ENCODE results near the gene ZNF346.
A peak's percentile ranks its signal among the peaks of the same experiment; 100 is the strongest.

The ZNF346 gene

GRCh38 chr5:177093803-177094202 lies 71.3 kb downstream of the ZNF346 start:
- no peak for DNase-seq (ENCODE audit: low read depth in 1 of 2, low spot score in 1 of 2)

GRCh38 chr5:177094224-177095087 lies 72.0 kb downstream of the ZNF346 start:
- no peak for DNase-seq (ENCODE audit: low read depth in 1 of 2, low spot score in 1 of 2)

- no peak for DNase-seq (ENCODE audit: low read depth in 1 of 2, low spot score in 1 of 2)
These were observed 72.7 kb downstream of the ZNF346 start for GRCh38 chr5:177095088-177095669.

DNA sequence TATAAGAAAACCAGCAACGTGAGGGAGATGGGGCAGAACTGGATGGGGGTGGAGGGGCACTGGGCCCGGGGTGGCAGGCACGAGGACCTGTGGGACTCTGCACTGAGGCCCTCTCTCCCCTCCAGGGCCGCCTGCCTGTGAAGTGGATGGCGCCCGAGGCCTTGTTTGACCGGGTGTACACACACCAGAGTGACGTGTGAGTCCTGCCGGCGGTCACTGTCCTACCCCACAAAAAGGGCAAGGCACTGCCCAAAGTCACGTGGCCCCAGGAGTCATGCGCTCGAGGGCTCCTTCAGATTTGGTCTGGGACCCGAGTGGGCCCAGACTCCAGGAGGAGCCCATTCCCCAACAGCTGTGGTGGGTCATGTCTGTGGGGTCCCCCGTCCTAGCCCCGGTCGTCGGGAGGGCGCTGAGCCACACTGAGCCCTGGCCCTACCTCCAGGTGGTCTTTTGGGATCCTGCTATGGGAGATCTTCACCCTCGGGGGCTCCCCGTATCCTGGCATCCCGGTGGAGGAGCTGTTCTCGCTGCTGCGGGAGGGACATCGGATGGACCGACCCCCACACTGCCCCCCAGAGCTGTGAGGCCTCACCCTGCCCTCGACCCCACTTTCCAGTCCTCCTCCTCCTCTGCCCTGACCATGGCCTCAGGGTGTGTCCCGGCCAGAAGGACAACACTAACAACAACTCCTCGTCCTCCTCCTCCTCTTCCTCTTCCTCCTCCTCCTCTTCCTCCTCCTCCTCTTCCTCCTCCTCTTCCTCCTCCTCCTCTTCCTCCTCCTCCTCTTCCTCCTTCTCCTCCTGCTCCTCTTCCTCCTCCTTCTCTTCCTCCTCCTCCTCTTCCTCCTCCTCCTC lies 73.9 kb downstream of the ZNF346 start:
- DNase-seq (ENCODE audit: low read depth in 1 of 2, low spot score in 1 of 2), result no peak

- DNase-seq (ENCODE audit: low read depth in 1 of 2, low spot score in 1 of 2), result no peak
These were observed 74.8 kb downstream of the ZNF346 start for GRCh38 chr5:177097016-177097985.

DNA sequence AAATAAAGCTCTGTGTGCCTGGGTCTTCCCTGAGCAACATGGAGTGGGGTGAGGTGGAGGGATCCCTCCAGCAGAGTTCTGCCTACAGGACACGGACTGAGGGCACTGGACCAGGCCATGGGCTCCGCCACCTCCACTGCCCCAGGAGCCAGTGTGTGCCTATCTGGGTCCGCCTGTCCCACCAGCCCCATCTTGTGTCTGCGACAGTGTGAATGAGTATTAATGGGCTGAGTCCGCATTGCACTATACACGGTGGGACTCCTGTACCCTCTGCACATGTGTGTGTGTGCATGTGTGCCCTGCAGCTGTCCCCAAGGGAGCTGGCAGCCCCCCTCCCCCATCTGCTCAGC lies 75.6 kb downstream of the ZNF346 start:
- DNase-seq (ENCODE audit: low read depth in 1 of 2, low spot score in 1 of 2), result no peak

DNA sequence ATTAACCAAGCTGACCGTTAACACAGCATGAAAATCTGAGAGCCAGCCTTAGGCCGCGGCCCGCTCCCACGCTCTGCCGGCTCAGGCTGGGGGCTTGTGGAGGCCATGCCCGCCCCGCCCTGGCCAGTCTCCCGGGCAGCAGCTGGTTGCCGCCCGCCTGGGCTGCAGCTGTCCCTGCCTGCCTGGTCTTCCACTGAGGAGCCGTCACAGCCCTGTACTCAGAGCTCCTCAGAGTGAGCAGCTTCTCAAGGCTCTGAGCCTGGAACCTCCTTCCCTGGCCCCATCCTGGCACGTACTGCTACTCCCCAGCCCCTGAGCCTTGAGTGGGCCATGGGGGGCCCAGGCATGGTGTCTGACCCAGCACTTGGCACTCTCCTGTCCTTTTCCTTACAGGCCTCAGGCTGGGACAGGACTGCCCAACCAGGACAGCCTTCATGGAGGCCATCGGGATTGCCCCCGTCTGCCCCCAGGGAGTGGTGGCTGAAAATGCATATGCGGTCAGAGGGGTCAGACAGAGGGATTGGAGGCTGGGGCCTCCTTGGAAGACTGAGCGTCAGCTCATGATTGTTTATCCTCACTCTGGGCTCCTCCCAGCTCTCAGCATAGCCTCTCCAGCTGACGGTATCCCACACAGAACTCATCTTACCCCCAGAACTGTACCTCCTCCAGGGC lies 76.1 kb downstream of the ZNF346 start:
- no peak for DNase-seq (ENCODE audit: low read depth in 1 of 2, low spot score in 1 of 2)

DNA sequence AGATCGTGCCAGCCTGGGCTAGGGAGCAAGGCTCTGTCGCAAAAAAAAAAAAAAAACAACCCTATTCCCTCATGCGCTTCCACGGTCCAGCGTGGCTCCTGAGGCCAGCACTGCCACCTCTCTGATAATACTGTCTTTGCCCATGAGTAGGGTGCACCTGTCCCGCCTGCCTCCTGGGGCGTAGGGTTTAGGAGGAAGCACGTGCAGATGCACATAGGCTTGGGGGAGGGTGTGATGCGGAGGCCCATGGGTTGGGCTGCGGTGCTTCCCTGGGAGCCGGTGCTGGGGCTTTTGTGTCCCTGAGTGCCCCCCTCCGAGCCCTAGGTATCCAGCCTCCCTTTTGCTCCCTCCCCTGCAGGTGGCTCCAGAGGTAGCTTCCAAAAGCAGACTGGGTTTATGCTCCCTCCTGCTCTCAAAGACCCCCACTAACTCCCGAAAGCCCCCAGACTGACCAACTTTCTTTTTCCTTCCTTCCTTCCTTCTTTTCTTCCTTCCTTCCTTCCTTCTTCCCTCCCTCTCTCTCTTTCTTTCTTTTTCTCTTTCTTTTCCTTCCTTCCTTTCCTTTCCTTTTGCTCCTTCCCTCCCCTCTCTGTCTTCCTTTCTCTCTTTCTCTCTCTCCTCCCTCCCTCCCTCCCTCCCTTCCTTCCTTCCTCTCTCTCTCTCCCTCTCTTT lies 77.1 kb downstream of the ZNF346 start:
- no peak for DNase-seq (ENCODE audit: low read depth in 1 of 2, low spot score in 1 of 2)

DNA sequence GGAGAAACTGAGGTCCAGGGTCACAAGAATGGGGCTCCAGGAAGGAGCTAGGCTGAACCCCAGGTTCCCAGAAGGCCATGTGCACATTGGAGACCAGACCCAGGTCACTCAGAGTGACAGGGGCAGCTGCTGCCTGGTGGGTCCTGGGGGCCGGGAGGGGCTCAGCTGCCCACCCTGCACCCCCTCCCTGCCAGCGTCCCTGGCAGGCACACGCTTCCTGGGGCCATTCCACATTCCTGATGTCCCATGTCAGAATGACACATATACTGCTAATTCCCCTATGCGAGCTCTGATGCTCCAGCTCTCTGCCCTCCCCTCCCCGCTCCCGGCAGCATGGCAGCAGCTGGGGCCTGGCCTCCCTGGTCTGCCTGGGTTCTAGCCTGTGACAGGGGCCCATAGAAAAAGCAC lies 78.2 kb downstream of the ZNF346 start:
- DNase-seq (ENCODE audit: low read depth in 1 of 2, low spot score in 1 of 2), result no peak

- no peak for DNase-seq (ENCODE audit: low read depth in 1 of 2, low spot score in 1 of 2)
These were observed 81.2 kb downstream of the ZNF346 start for GRCh38 chr5:177103523-177104253.

DNA sequence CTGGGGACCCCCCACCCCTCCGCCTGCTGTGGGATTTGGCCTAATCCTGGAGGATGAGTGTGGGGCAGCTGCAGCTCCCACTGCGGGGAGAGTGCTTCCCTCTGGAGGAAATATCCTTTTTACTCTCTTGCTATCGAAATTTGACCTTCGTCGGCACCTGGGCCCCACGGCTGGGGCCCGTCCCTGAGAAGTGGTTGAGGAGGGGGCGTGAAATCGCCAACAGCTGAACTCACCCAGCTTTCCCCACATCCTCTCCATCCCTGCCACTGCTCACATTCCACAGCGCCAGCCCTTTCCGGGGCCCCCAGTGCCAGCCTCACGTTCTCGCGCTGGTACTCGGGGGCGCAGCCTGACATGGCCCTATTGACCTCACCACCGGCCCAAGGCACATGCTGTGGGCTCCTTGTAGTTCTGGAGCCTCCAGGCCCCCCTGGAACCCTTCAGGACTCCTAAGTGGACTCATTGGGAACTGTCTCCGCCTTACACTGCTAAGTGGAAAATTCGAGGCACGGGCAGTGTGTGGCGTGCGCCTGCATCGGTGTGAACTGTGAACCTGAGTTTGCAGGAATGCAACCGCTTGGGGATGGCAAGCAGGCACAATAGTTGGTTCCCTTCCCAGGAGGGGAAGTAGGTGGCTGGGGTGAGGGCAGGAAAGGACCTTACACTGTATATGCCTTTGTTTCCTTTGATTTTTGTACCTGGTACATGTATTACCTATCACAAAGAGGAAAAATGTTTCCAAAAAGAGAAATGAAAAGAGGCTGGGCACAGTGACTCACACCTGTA lies 83.4 kb downstream of the ZNF346 start:
- DNase-seq (ENCODE audit: low read depth in 1 of 2, low spot score in 1 of 2), result no peak

DNA sequence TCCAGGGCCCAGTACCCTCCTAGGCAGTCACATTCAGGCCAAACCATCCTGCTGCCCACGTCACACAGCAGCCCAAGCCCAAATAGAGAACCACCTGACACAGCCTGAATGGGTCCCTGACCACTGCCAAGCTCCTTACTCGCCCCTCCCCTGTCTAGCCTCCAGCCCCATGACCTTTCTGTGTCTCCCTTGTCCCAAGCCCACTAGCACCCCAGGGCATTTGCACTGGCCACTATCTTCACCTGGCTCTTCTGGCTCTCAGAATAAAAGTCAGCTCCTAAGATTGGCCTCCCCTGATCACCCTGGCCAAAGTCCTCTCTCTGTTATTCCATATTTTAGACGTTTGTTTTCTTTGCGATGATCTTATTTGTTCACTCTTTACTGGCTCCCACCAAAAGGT lies 84.7 kb downstream of the ZNF346 start:
- no peak for DNase-seq (ENCODE audit: low read depth in 1 of 2, low spot score in 1 of 2)

- no peak for DNase-seq (ENCODE audit: low read depth in 1 of 2, low spot score in 1 of 2)
These were observed 87.3 kb downstream of the ZNF346 start for GRCh38 chr5:177109810-177110209.

GRCh38 chr5:177111720-177112394 lies 89.4 kb downstream of the ZNF346 start:
- DNase-seq (ENCODE audit: low read depth in 1 of 2, low spot score in 1 of 2), result peak; percentile 30 to 39

DNA sequence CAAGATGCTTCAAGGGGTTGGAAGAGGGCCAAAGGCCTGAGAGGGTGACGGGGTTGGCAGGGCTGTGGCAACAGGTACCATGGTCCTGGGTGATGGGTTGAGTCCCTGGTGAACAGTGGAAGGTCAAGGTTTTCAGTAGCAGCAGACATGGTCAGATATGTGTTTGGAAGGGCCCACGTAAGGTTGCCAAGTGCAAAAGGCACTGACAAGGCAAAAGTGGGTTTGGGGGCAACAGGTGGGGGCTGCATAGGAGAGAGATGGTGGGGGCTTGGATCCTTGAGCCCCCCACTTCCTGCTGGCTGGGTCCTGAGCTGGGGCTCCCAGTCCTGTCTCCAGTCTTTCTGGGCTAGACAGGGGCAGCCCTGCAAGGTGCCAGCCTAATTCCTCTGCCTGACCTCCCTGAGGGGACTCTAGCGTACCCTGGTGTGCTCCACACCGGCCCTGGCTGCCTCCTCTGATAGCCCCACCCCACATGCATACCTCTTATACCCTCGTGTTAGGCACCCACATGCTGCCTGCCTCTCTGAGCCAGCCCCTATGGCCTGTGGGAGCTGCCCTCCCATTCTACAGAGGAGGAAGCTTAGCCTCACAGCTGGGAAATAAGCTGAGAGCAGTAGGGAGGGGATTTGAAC lies 90.2 kb downstream of the ZNF346 start:
- DNase-seq (ENCODE audit: low read depth in 1 of 2, low spot score in 1 of 2), result no peak

- peak; percentile 58 to 68 for DNase-seq (ENCODE audit: low read depth in 1 of 2, low spot score in 1 of 2)
These were observed 91.3 kb downstream of the ZNF346 start for GRCh38 chr5:177113566-177114424.
